ENCODE data around the gene GALNT2. TPM values are rescaled to one million over a fixed set of nuclear protein-coding genes. Genes with fewer than 3 reads are reported as not detected.

The GALNT2 gene
- total and polyA plus RNA-seq, 12 donors, result 9.7 to 35.1 (median 25.8) TPM

DNA sequence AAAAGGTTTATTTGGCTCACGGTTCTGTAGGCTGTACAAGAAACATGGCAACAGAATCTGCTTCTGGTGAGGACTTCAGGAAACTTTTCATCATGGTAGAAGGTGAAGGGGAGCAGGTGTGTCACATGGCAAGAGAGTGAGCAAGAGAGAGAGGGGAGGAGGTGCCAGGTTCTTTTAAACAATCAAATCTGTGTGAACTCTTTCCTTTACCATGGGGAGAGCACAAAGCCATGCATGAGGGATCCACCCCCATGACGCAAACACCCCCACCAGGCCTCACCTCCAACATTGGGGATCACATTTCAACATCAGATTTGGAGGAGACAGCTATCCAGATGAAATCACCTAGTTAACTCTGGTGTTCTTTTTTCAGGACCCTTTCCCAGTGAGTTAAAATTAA, 103.6 kb downstream of the GALNT2 start:
- Histone ChIP-seq H3K27me3 (no peaks in the 10 kb centered on the region), H3K4me1 (peaks cover 0 to 42% (median 13%) of the 10 kb centered on the region in 9 donors), H3K36me3 (no peaks in the 10 kb centered on the region), H3K9me3 (peaks cover 0 to 3% (median 0%) of the 10 kb centered on the region in 11 donors), H3K4me3 (no peak overlapping the region), H3K27ac (peak overlapping the region in 3 of 10 donors; percentile 56 to 65 (median 59))
- TF ChIP-seq, protein P1, sequence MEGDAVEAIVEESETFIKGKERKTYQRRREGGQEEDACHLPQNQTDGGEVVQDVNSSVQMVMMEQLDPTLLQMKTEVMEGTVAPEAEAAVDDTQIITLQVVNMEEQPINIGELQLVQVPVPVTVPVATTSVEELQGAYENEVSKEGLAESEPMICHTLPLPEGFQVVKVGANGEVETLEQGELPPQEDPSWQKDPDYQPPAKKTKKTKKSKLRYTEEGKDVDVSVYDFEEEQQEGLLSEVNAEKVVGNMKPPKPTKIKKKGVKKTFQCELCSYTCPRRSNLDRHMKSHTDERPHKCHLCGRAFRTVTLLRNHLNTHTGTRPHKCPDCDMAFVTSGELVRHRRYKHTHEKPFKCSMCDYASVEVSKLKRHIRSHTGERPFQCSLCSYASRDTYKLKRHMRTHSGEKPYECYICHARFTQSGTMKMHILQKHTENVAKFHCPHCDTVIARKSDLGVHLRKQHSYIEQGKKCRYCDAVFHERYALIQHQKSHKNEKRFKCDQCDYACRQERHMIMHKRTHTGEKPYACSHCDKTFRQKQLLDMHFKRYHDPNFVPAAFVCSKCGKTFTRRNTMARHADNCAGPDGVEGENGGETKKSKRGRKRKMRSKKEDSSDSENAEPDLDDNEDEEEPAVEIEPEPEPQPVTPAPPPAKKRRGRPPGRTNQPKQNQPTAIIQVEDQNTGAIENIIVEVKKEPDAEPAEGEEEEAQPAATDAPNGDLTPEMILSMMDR (IDR thresholded peaks at IDR 0.05), result no peak
- intact Hi-C loops (cut with DNase I), result loop anchor here in 1 of 10 donors (10.0 kb wide), 1 partner anchor 506 kb away; no protein-coding TSS in a partner anchor
- WGBS, 2 donors, result 84 to 96% methylated on average over 2 of the region's 2 CpGs
- DNase-seq (no peak), ATAC-seq (no peak)

DNA sequence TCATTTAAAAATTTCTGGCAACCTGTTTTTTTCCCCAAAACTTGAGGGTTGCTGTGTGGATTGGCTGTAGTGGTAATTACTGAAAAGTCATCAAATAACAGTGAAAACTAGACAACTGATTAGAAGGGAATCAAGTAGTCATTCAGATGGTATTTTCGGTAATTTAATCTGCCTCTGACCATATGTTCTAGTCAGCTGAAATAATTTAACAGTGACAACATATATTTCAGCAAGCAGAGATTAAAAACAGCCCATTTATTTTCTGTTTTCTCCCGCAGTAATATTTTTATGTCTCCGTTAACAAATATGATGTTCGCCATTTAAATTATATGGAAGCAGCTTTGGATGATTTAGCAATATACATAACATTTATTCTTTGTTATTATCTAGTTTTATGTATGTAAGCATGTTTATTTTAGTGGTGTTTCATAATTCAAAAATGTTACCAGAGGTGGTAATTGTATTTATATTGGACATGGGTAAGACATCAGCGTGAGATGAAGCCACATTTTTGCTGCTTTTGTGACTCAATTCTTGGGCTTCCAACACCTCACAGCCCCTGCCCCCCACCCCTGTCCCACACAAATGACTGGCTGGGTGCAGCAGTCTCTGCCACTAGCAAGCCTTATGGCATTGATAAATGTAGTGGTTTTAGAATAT, 104.4 kb downstream of the GALNT2 start:
- no peak overlapping the region for H3K27ac ChIP-seq
- intact Hi-C loops (cut with DNase I), result loop anchor here in 1 of 10 donors (10.0 kb wide), 1 partner anchor 507 kb away; no protein-coding TSS in a partner anchor
- no peak overlapping the region for H3K4me3 ChIP-seq
- no peaks in the 10 kb centered on the region for H3K27me3 ChIP-seq
- peaks cover 0 to 51% (median 20%) of the 10 kb centered on the region in 9 donors for H3K4me1 ChIP-seq
- WGBS, 2 donors, result 75 to 87% methylated on average over 5 of the region's 5 CpGs
- TF ChIP-seq, protein P1 (IDR thresholded peaks at IDR 0.05), result no peak
- ATAC-seq (no peak), DNase-seq (no peak)
- H3K9me3 ChIP-seq, result peaks cover 0 to 3% (median 0%) of the 10 kb centered on the region in 11 donors
- H3K36me3 ChIP-seq, result no peaks in the 10 kb centered on the region

DNA sequence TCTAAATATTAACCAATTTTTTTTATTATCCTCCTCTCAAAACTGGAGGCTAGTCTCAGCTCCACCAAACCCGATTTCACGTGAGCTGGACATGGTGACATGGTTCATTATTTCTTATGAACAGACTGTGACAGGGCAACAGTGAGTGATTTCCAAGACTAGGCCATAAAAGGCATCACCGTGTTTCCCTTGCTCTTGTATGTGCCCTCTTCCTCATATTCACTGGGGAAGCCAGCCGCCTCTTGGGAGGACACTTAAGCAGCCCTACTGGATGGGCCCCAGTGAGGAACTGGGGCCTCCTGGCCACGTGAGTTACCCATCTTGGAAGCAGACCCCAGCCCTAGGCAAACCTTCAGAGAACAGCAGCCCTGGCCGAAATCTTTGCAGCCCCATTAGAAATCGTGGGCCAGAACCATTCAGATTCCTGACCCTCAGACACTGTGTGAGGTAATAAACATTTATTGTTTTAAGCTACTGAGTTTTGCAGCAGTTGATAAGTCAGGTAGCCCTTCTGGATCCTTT, 105.0 kb downstream of the GALNT2 start:
- 90 to 92% methylated on average over 7 of the region's 7 CpGs for WGBS, 2 donors
- ATAC-seq, result no peak
- DNase-seq, result no peak
- TF ChIP-seq, protein P1 (IDR thresholded peaks at IDR 0.05), result no peak
- H3K27ac ChIP-seq, result no peak overlapping the region
- H3K4me3 ChIP-seq, result no peak overlapping the region
- H3K27me3 ChIP-seq, result no peaks in the 10 kb centered on the region
- H3K36me3 ChIP-seq, result no peaks in the 10 kb centered on the region
- peaks cover 0 to 56% (median 24%) of the 10 kb centered on the region in 9 donors for H3K4me1 ChIP-seq
- peaks cover 0 to 3% (median 0%) of the 10 kb centered on the region in 11 donors for H3K9me3 ChIP-seq
- intact Hi-C loops (cut with DNase I), result loop anchor here in 1 of 10 donors (10.0 kb wide), 1 partner anchor 507 kb away; no protein-coding TSS in a partner anchor

DNA sequence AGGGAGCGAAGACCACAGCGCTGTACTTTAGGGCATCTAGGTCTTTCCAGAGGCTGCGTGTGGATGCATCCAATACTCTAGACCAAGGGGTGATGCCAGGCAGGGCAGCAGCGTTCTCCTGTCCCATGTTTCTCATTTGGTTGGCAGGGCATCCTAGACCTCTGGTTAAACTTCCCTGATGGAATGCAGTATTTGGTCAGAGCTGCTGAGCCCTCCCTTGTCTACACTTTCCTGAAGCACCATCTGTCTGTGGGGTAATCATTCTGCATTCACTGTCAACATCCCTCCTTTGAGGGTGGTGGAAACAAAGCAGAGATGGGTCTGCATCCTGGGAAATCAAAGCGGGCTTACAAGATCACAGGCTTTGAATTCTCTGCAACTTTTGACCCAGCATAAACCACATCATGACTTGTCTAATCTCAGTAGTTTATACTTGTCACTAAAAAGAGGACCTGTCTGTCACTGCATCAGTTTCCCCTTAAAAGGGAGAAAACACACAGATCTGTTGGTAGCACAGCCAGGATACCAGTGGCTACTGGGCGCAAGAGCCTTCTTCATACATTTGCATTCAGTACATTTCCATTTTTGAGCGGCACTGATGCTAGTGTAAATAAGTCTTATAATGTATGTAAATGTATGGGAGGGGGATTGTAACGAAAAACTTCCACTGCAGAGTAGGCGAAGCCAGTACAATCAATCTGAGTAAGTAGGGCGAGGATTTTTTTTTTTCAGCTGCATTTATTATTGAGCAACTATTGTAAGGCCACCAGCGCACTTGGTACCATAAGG, 106.3 kb downstream of the GALNT2 start:
- intact Hi-C loops (cut with DNase I), result loop anchor here in 1 of 10 donors (10.0 kb wide), 1 partner anchor 509 kb away; no protein-coding TSS in a partner anchor
- Histone ChIP-seq H3K9me3 (no peaks in the 10 kb centered on the region), H3K36me3 (peaks cover 0 to 3% (median 0%) of the 10 kb centered on the region in 9 donors), H3K4me1 (peaks cover 0 to 67% (median 31%) of the 10 kb centered on the region in 9 donors), H3K27ac (no peak overlapping the region), H3K27me3 (no peaks in the 10 kb centered on the region), H3K4me3 (no peak overlapping the region)
- WGBS, 2 donors, result 98% methylated on average over 11 of the region's 11 CpGs
- TF ChIP-seq, protein P1 (IDR thresholded peaks at IDR 0.05), result no peak
- ATAC-seq (no peak), DNase-seq (no peak)

Measured in heart right ventricle (tissue), 16 donors.